NCI-H748 treated with DMSO at 0.1 percent for 48 hours (cell line): Measurements from ENCODE around the gene ZNF462.

Experiments used
- DNase-seq: peaks from one replicate; lab custom pipeline; 2025; lab: John Stamatoyannopoulos, UW

ZNF462 gene

DNA sequence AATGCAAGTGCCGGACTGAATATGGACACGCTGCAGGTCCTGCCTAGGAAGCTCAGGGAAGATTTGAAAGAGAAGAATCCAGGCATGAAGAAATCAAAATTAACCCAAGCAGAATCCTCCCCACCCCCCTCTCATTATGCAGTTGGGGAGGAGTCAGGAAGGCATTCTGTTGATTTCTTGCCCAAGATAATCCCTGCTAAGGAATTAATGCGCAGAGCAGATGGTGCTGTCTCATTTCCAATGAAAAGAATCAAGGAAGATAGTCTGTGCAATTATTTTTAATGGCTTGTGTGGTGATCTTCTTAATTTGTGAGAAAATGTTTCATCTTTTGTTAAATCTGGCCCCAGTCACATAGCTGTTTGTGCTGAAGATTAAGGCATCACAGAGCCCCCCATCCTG is 145.0 kb downstream of the ZNF462 start:
- DNase-seq = no peak

- no peak for DNase-seq
These were observed 145.5 kb downstream of the ZNF462 start for GRCh38 chr9:107008447-107008846.

GRCh38 chr9:107016383-107016782 is 153.4 kb downstream of the ZNF462 start:
- no peak for DNase-seq

- no peak for DNase-seq
These were observed 156.0 kb downstream of the ZNF462 start for GRCh38 chr9:107018861-107019545.

- no peak for DNase-seq
These were observed 157.1 kb downstream of the ZNF462 start for GRCh38 chr9:107020040-107020530.

DNA sequence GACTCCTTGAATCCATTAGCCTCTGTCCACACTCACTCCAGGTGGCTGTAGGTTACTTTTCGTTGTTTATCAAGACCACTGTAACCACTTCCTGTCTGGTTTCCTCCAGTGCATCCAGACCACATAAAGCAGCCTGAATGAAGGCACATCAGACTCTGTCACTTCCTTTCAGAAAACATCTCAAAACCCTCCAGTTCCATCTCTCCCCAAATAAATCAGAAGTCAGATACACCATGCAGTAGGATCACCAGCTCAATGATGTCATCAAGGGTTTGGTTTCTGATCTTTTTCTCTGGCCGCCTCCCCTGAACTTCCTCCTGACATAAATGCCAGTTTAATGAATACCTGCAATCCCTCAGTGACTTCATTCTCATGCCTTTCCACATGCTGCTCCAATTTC is 161.2 kb downstream of the ZNF462 start:
- DNase-seq = no peak

DNA sequence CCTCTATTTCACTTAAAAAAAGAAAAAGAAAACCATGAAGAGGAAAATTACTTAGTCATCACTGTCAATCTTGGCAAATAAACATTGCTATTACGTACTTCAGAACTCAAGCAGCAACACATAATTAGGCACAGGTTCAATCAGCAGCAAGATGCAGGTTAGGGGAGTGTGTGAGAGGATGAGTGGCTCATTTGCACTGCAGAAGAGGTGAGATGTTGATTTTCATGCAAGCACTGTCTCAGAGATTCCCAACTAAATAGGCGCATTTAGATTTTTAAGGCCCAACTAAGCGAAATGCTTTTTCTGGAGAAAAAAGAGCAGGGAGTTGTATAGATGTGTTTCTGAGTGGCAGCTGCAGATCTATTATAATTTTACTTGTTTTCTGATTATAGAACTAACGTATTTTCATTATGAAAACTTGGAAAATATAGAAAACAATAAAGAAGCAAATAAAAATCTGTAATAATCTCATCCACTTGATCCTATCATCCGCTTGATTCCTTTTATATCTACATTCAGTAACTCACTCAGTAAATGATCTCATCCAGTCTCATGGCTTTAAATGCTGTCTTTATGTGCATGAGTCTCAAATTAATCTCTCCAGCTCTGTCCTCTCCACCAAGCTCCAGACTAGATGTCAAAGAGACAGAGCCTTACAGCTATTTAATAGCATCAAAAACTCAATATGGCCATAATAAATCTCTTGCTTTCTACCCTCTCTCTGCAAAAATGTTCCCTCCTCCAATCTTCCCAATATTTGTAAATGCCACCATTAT is 162.5 kb downstream of the ZNF462 start:
- DNase-seq = no peak

DNA sequence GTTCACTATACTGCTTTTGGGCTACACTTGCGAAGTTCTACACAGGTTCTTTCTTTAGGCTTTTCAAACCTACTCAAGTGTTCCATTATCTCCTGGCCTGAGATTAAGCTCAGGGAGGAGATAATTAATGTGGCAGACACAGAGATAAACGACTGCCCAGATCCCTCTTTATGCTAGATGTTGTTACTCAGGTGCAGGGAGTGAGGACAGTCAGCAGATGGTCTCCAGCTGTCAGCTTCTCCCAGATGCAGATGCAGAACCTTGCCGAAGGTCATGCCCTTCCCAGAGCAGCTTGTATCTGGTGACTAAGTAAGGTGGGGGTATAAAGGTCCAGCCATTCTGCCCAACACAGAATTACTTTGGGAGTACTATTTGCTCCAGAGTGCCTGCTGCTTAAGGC is 166.2 kb downstream of the ZNF462 start:
- DNase-seq = no peak

- no peak for DNase-seq
These were observed 171.0 kb downstream of the ZNF462 start for GRCh38 chr9:107033966-107034365.

DNA sequence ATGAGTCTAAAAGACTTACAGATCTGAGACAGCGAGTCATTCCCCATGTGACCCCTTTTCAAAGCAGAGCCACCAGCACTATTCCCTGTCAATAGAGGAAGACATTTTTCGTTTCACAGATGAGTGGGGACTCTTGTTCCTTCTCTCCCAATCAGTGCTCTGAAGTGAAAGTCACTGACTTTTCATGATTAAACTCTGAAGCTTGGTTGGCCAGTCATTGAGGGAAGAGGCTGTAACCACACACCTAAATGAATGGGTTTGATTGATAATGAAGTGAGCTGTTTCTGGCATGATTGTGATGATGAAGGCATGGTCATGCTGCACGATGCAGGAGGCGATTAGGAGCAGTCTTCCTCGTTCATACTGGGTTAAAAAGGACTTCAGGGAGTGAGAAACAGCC is 171.9 kb downstream of the ZNF462 start:
- DNase-seq = no peak

- DNase-seq = peak; percentile 9
These were observed 173.4 kb downstream of the ZNF462 start for GRCh38 chr9:107036367-107036766.

GRCh38 chr9:107039542-107039941 is 176.6 kb downstream of the ZNF462 start:
- peak; percentile 70 for DNase-seq

DNA sequence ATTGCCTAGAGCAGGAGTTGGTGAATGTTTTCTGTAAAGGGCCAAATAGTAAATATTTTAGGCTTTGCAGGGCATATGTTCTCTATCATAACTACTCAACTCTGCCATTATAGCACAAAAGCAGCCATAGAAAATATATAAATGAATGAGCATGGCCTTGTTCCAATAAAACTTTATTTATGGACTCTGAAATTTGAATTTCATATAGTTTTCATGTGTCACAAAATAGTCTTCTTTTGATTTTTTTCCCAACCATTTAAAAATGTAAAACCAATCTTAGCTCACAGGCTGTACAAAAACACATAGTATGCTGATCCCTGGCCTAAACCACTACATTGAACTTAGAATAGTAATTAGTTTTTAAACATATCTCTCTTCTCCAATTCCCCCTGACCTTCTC is 179.6 kb downstream of the ZNF462 start:
- no peak for DNase-seq

GRCh38 chr9:107043886-107044285 is 180.9 kb downstream of the ZNF462 start:
- no peak for DNase-seq

DNA sequence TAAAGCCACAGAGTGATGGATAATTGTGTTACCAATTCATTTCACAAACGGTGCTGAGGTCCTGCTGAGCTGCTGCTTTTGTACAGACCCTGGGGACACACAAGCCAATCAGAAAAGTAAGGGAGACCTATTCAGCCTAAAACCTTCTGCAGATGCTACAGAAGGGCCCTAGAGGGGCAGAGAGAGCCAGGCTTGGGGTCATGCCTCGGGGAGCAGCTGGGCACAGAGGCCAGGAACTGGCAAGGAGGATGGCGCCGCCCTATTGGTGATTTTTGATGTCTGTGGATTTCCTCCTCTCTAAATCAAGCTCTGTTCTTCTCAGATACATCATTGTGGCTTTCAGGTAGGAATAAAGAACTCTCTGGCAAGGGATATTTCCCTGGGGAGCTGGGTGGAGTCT is 181.9 kb downstream of the ZNF462 start:
- DNase-seq = no peak

DNA sequence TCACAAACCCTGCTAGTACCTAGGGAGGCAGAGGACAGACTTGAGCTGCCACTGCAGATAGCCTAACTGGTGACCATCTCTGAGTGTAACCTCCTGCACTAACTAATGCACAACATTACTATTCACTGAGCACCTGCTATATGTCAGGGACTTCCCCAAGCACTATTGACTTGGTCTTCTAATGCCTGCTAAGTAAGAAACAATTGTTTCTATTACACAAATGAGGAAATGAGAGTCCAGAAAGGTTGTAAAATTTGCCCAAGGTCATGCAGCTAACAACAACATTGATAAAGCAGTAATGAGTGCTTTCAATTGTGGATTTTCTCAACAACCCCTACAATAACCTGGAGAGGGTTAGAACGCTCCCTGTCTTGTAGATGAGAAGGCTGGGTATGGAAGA is 183.7 kb downstream of the ZNF462 start:
- DNase-seq = no peak

DNA sequence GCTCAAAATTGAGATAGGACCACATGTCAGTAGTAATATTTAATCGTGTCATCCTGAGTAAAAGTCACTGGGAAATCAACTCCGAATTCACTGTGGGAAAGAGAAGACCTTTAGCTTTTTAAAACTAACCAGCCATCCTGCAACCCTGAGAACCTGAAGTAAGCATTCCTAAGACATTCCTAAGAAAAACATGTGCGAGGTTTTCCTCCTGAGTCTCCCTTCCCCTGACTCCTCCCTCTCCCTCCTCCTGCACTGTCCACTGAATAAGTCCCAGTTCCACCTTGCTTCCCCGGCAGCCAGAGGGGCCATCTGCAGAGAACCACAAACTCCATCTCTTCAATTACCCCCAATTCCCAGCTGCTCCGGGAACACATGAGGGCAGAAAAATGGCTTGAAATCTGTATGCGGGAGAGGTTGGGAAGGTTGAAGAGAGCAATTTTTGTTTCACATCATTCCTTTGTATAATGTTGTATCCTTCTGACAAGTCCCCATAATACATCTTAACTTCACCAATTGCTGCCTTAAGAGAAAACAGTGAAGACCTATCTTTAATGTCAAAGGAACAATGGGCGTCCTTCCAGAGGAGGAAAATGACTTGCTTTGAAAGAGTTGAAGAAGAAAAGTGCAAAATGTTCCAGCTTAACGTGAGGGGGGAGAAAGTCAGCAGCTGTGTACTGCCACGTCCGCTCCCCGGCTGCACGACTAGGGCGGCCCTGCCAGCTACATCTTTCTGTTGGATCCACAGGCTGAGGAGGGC is 186.3 kb downstream of the ZNF462 start:
- DNase-seq = no peak

DNA sequence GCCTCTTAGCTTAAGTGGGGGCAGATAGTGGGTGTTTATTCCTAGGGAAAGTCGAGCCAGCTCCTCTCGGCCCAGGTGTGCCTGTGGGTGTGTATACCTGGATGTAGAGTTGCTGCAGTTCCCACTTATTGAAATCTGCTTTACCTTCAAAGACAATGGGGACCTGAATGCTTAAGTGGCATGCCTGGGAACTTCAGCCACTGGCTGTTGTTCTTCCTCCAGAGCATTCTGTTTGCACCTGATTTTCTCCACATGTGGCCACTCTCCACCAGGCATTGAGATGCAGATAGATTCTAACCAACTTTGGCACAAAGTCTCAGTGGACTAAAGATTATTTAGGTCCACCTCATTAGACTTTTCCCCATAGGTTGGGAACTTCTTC is 186.8 kb downstream of the ZNF462 start:
- DNase-seq = no peak

DNA sequence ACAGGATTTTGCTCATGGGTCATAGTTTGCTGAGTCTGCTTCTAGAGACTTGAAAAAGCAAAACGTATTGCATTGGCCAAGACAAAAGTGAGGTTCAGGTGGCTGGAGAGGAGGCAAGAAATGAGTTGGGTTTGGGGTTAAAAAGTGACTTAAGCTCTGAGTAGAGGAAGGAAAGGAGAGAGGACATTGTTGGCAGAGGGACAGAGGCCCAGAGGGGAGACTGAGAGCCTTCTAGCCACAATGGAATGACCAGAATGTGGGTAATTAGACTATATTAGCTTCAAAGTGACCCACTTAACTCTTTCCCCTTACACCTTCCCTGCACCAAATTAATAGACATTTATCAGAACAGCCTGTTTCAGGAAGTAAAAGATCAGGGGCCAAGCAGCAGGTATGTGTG is 188.4 kb downstream of the ZNF462 start:
- DNase-seq = no peak

GRCh38 chr9:107054146-107054545 is 191.2 kb downstream of the ZNF462 start:
- no peak for DNase-seq

GRCh38 chr9:107059220-107059619 is 196.3 kb downstream of the ZNF462 start:
- no peak for DNase-seq

DNA sequence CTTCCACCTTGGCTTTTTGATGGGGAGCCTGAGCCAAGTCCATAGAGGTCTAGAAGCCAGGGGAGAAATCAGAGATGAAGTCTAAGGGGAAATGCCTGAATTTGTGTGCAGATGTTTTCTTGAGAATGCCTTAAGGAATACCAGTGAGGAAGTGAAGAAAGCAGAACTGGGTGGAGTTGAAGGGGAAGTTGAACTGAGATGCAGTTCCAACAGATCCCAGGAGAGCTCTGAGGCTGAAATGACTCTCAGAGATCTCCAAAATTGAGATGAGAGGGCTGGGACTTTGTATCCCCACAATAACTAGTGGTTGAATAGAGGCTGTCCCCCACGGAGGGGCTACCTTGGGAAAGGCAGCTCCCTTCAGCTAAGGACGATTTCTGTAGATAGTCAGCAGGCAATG is 197.1 kb downstream of the ZNF462 start:
- DNase-seq = no peak
